ENCODE results near the gene DAPK3.

DNA sequence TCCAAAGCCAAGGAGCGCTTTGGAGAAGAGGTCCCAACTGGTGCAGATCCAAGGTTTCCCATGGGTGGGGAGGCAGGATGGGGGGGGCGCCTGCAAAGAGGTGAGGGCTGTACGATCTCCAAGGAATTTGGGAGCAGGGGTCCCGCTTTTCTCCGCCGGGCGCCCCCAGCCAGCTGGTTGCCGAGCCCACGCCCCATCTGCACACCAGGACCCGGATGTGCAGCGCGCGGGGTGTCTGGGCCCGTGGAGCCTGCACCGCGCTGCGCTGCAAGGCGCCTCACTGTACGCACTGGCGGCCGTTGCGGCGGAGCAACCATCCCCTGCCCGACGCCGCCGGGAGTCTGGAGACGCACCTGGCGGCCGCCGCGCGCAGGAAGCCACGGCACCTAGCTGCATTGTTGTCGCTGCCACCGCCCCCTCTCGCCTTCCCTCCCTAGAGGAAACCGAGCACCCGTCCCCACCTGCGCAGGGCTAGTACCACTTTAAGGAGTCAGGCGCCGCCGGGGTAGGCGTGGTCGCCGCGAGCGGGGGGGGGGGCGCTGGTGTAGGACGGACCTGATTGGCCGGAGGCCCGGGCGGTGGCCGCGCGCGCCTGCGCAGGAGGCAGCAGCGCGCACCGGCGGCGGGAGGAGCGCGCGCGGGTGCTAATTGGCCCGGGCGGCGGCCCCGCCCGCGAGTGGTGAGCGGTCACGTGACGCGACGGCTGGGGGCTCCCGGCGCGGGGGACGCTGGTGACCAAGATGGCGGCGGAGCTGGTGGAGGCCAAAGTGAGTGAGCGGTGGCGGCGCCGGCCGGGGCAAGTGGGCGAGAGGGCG is 36.3 kb upstream of the DAPK3 start, which contains the start of gene PIAS4:
- no peak for TF ChIP-seq EZH2phosphoT487 (IDR thresholded peaks at IDR 0.05; ENCODE audit: low read depth, severe bottlenecking, unreplicated experiment)
- TF ChIP-seq CTCF (IDR thresholded peaks at IDR 0.05; ENCODE audit: poor library complexity): no peak

Measured in hepatocyte (in vitro differentiated cells).